Esophagus muscularis mucosa (tissue), 4 donors: Measurements from ENCODE around the gene NFAT5. TPM values are rescaled to one million over a fixed set of nuclear protein-coding genes. Genes with fewer than 3 reads are reported as not detected.
A peak's percentile ranks its signal among the peaks of the same experiment; 100 is the strongest.
"Not testable (repeated sequence)": the region's sequence is repeated elsewhere in the genome, so short reads cannot be mapped to it uniquely, and the experiment has no call there.

Experiments
- DNase-seq: peaks from one replicate; pipeline ENCODE4 v3.0.0-alpha.2; 2017; ENCODE audit errors: extremely low spot score
- H3K27ac ChIP-seq, 4 donors: fragments of 200-600 bp; sonication (generic); replicated peaks in 1 of 4; 1 replicate in 3 of 4; 2 replicates in 1 of 4; pipeline ENCODE4 v1.5.1; 2016 to 2019; ENCODE audit warnings: mild to moderate bottlenecking in 1 of 4
- H3K27me3 ChIP-seq, 4 donors: fragments of 200-600 bp; sonication (generic); one replicate each; pipeline versions ENCODE4 v1.5.1 to v1.6.0; 2016 to 2019
- H3K36me3 ChIP-seq, 4 donors: fragments of 200-600 bp; sonication (generic); one replicate each; pipeline ENCODE4 v1.5.1; 2016 to 2019
- H3K4me1 ChIP-seq, 4 donors: fragments of 200-600 bp; sonication (generic); one replicate each; pipeline ENCODE4 v1.5.1; 2016 to 2019
- H3K4me3 ChIP-seq, 4 donors: fragments of 200-600 bp; sonication (generic); 1 replicate in 2 of 4; 2 replicates in 2 of 4; pipeline ENCODE4 v1.5.1; 2016 to 2019; ENCODE audit warnings: mild to moderate bottlenecking in 4 of 4, moderate library complexity in 1 of 4
- H3K9me3 ChIP-seq, 4 donors: fragments of 200-600 bp; sonication (generic); 1 replicate in 3 of 4; 2 replicates in 1 of 4; pipeline ENCODE4 v1.5.1; 2016 to 2019
- CTCF ChIP-seq, 3 experiments: fragments of 200-600 bp in 2 of 3; fragments of 450-650 bp in 1 of 3; sonication (generic) in 2 of 3; IDR thresholded peaks; one replicate each; pipeline ENCODE4 v1.5.1; 2017 to 2019; ENCODE audit warnings: antibody characterized with exemption in 3 of 3, mild to moderate bottlenecking in 2 of 3, moderate library complexity in 1 of 3
- EP300 ChIP-seq: sonication (generic); formaldehyde crosslinking; IDR thresholded peaks from one replicate; pipeline ENCODE4 v1.6.1; 2017; ENCODE audit warnings: antibody characterized with exemption
- POLR2A ChIP-seq: fragments of 450-650 bp; IDR thresholded peaks from one replicate; pipeline ENCODE4 v1.6.1; 2017; ENCODE audit warnings: antibody characterized with exemption, moderate library complexity, mild to moderate bottlenecking, low read depth
- POLR2AphosphoS5 ChIP-seq, 2 donors: sonication (generic); formaldehyde crosslinking; IDR thresholded peaks; one replicate each; pipeline ENCODE4 v1.6.1; 2017; ENCODE audit warnings: antibody characterized with exemption in 2 of 2
- WGBS: methylation state at CpG from one replicate; pipeline ENCODE4 v1.1.5; 2018; 5-methylcytosine and 5-hydroxymethylcytosine counted together
- intact Hi-C: fragments of 100-400 bp; cut with DNase I; formaldehyde crosslinking; loops from one replicate; pipeline ENCODE4 v1.15.1; 2023
- total RNA-seq, 4 donors: library from RNA; depleted of rRNA; stranded (reverse); fragments of >200 nt; gene quantifications; one replicate each; pipeline versions ENCODE4 v1.1.0 to v1.2.1, GENCODE V29; 2016

NFAT5 gene
- total RNA-seq, 4 donors from 2014 or later, result 47.1 to 68.4 (median 59.6) TPM

DNA sequence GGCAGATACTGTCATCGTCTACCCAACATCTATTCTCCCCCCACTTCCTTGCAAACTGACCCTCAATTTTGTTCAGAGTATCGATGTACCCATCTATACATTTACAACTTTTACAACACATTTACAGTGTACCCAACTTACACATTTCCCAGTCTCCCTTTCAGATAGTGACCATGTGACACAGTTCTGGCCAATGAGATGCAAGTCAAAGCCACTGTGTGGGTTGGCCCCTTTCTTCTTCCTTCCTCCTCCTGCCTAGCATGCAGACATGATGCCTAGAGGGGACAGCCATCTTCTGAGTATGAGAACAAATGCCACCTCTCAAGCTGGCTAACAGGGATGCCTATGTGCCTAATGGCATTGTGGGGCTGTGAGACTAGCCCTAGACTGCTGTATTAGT lies 11.3 kb upstream of the NFAT5 start:
- DNase-seq, result peak; percentile 24
- WGBS, result 90% methylated on average over 2 of the region's 2 CpGs
- H3K4me1 ChIP-seq, result no peaks in the 10 kb centered on the region
- no peak overlapping the region for H3K27ac ChIP-seq
- H3K4me3 ChIP-seq, result no peak overlapping the region
- intact Hi-C loops, result no loop called here
- H3K36me3 ChIP-seq, result no peaks in the 10 kb centered on the region
- TF ChIP-seq CTCF (IDR thresholded peaks at IDR 0.05) (no peak), EP300 (no peak), POLR2AphosphoS5 (IDR thresholded peaks at IDR 0.05) (no peak), POLR2A (no peak)
- no peaks in the 10 kb centered on the region for H3K9me3 ChIP-seq
- peaks cover 0 to 12% (median 0%) of the 10 kb centered on the region in 4 donors for H3K27me3 ChIP-seq

DNA sequence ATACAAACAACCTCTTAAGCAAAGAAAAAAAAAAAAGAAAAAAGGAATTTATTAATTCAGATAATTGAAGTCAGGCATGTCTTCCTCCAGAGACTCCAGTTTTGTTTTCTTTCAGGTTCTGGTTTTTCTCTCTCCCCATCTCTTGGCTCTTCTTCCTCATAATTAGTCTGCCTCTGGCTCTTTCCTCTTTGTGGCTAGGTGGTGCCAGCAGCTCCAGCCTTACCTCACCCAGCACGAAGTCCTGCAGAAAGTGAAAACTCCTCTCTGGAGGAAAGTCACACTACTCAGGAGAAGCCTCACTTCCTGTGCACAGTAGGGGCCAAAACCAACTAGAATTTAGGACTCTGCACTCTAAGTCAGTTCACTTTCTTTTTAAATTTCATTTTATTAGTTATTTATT lies 10.3 kb upstream of the NFAT5 start:
- TF ChIP-seq EP300, result no peak
- no peak for TF ChIP-seq CTCF (IDR thresholded peaks at IDR 0.05)
- no peak for TF ChIP-seq POLR2A
- no peak for TF ChIP-seq POLR2AphosphoS5 (IDR thresholded peaks at IDR 0.05)
- H3K4me1 ChIP-seq, result no peaks in the 10 kb centered on the region
- no peaks in the 10 kb centered on the region for H3K9me3 ChIP-seq
- H3K36me3 ChIP-seq, result no peaks in the 10 kb centered on the region
- intact Hi-C loops, result no loop called here
- H3K4me3 ChIP-seq, result no peak overlapping the region
- DNase-seq, result no peak
- peaks cover 0 to 3% (median 0%) of the 10 kb centered on the region in 4 donors for H3K27me3 ChIP-seq
- WGBS, result 65% methylated on average over 1 of the region's 1 CpG
- no peak overlapping the region for H3K27ac ChIP-seq

DNA sequence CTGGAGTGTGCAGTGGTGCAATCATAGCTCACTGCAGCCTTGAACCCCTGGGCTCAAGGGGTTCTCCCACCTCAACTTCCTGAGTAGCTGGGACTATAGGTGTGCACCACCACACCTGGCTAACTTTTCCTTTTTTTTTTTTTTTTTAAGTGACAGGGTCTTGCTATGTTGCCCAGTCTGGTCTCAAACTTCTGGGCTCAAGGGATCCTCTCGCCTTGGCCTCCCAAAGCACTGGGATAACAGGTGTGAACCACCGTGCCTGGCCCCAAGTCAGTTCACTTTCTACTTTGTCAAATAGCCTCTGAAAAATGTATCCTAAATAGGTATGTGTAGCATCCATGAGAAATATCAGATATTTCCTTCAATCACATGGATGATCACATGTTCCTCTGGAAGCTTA lies 9.9 kb upstream of the NFAT5 start:
- H3K4me3 ChIP-seq, result no peak overlapping the region
- H3K36me3 ChIP-seq, result no peaks in the 10 kb centered on the region
- no peak for DNase-seq
- H3K9me3 ChIP-seq, result no peaks in the 10 kb centered on the region
- intact Hi-C loops, result no loop called here
- WGBS, result 93% methylated on average over 2 of the region's 2 CpGs
- TF ChIP-seq POLR2A, result no peak
- no peak for TF ChIP-seq POLR2AphosphoS5 (IDR thresholded peaks at IDR 0.05)
- H3K4me1 ChIP-seq, result no peaks in the 10 kb centered on the region
- no peak overlapping the region for H3K27ac ChIP-seq
- H3K27me3 ChIP-seq, result no peaks in the 10 kb centered on the region

DNA sequence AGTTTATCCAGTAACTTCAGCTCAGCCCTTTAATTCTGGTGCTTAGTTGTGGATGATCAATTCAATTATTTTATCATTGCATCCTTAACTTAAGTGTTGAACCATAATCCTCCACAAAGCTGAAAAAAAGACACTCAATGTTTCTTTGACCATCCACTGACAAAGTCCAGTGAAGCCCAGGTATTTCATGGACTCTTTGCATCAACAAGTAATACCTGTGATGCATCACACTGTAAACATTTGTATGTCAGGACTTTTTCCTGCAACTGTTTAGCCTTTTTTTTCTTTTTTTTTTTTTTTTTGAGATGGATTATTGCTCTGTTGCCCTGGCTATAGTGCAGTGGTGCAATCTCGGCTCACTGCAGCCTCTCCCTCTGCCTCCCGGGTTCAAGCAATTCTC lies 6.6 kb upstream of the NFAT5 start:
- 97% methylated on average over 2 of the region's 2 CpGs for WGBS
- intact Hi-C loops, result no loop called here
- Histone ChIP-seq H3K4me3 (no peak overlapping the region), H3K9me3 (no peaks in the 10 kb centered on the region), H3K27ac (no peak overlapping the region), H3K4me1 (peaks cover 3 to 7% (median 5%) of the 10 kb centered on the region in 4 donors), H3K27me3 (no peaks in the 10 kb centered on the region), H3K36me3 (no peaks in the 10 kb centered on the region)
- TF ChIP-seq POLR2A, result no peak
- no peak for TF ChIP-seq EP300
- TF ChIP-seq POLR2AphosphoS5 (IDR thresholded peaks at IDR 0.05), result no peak
- TF ChIP-seq CTCF (IDR thresholded peaks at IDR 0.05), result no peak
- DNase-seq, result no peak

- not testable (repeated sequence) for H3K4me3 ChIP-seq, DNase-seq, H3K36me3 ChIP-seq, H3K27ac ChIP-seq, H3K9me3 ChIP-seq, H3K27me3 ChIP-seq
- intact Hi-C loops, result loop anchor here (10.0 kb wide), 2 partner anchors 137 to 193 kb away; partner anchors contain the start of genes CYB5B and NOB1
- 94% methylated on average over 2 of the region's 2 CpGs for WGBS
- peaks cover 10 to 16% (median 13%) of the 10 kb centered on the region in 4 donors for H3K4me1 ChIP-seq
Measured at GRCh38 chr16:69561367-69561766, 4.4 kb upstream of the NFAT5 start.

DNA sequence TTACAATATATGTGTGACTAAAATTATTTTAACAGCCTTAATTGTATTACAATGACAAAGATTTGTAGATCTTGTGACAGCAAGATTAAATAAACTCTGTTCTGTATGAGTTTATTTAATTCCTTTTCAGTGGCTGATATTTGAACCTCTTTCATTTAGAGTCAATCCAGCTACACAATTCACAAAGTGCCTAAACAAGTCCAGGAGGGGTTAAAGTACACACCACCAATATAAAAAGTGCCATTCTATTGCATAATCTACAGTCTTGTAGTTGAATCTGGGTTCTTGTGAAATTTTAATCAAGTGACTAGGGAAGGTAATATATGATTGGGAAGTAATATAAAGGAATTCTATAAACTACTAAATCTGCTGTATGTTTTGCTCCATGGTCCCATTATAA lies 3.9 kb upstream of the NFAT5 start:
- Histone ChIP-seq H3K27me3 (no peaks in the 10 kb centered on the region), H3K9me3 (no peaks in the 10 kb centered on the region), H3K36me3 (no peaks in the 10 kb centered on the region), H3K27ac (no peak overlapping the region), H3K4me3 (no peak overlapping the region), H3K4me1 (peaks cover 10 to 16% (median 13%) of the 10 kb centered on the region in 4 donors)
- no peak for DNase-seq
- intact Hi-C loops, result loop anchor here (10.0 kb wide), 2 partner anchors 137 to 193 kb away; partner anchors contain the start of genes CYB5B and NOB1
- TF ChIP-seq CTCF (IDR thresholded peaks at IDR 0.05), result no peak
- no peak for TF ChIP-seq EP300
- no peak for TF ChIP-seq POLR2A
- TF ChIP-seq POLR2AphosphoS5 (IDR thresholded peaks at IDR 0.05), result no peak
